Caco-2 (cell line): ENCODE data around the gene STXBP3. TPM values are rescaled to one million over a fixed set of nuclear protein-coding genes. Genes with fewer than 3 reads are reported as not detected.

Source experiments
- BruUV-seq: library from RNA; stranded (reverse); fragments of 400-500 nt; replicated peaks from 2 replicates; lab custom pipeline; 2021; lab: Mats Ljungman, UMichigan
- CTCF ChIA-PET: fragments of 300-600 bp; sonication (Branson Sonifier 250); formaldehyde crosslinking; loops from one replicate; lab custom pipeline; 2022; ENCODE audit warnings: antibody characterized with exemption; lab: Charles Lee
- POLR2A ChIA-PET: fragments of 300-600 bp; sonication (Branson Sonifier 250); formaldehyde crosslinking; loops from one replicate; lab custom pipeline; 2022; ENCODE audit warnings: antibody characterized with exemption; lab: Charles Lee
- DNase-seq, 2 experiments: peaks; one replicate each; pipeline versions ENCODE4 v3.0.0 to v3.0.0-alpha.2; 2020 to 2022
- H3K27me3 ChIP-seq: replicated peaks from 2 replicates; pipeline ENCODE4 v1.6.0; 2011; ENCODE audit warnings: low read length; ENCODE audit not compliant: control insufficient read depth, insufficient read depth
- H3K36me3 ChIP-seq: 2 replicates; pipeline ENCODE4 v1.5.1; 2011; ENCODE audit warnings: low read length; ENCODE audit not compliant: control insufficient read depth, insufficient read depth
- H3K4me1 ChIP-seq: fragments of 250-450 bp; sonication (Bioruptor Pico); 2 replicates; pipeline ENCODE4 v1.5.1; 2020; ENCODE audit warnings: mild to moderate bottlenecking
- H3K4me3 ChIP-seq: 2 replicates; pipeline ENCODE4 v1.5.1; 2011; ENCODE audit warnings: low read depth, mild to moderate bottlenecking, control low read depth, low read length
- H3K9me3 ChIP-seq: fragments of 250-450 bp; sonication (Bioruptor Pico); 2 replicates; pipeline ENCODE4 v1.5.1; 2020; ENCODE audit warnings: mild to moderate bottlenecking, moderate library complexity
- H3K27ac Mint-ChIP-seq: one replicate; pipeline ENCODE4 v1.8.0; 2022; ENCODE audit warnings: mixed read lengths; ENCODE audit not compliant: unreplicated experiment
- H3K27me3 Mint-ChIP-seq: one replicate; pipeline ENCODE4 v1.8.0; 2022; ENCODE audit warnings: mixed read lengths; ENCODE audit not compliant: insufficient read depth, unreplicated experiment
- H3K36me3 Mint-ChIP-seq: one replicate; pipeline ENCODE4 v1.8.0; 2022; ENCODE audit warnings: mild to moderate bottlenecking, mixed read lengths; ENCODE audit not compliant: insufficient read depth, unreplicated experiment
- H3K4me1 Mint-ChIP-seq: one replicate; pipeline ENCODE4 v1.8.0; 2022; ENCODE audit warnings: low read depth, mixed read lengths; ENCODE audit not compliant: unreplicated experiment
- H3K4me3 Mint-ChIP-seq: one replicate; pipeline ENCODE4 v1.8.0; 2022; ENCODE audit warnings: mild to moderate bottlenecking, moderate library complexity, mixed read lengths; ENCODE audit not compliant: unreplicated experiment
- H3K9me3 Mint-ChIP-seq: one replicate; pipeline ENCODE4 v1.8.0; 2022; ENCODE audit warnings: mixed read lengths; ENCODE audit not compliant: unreplicated experiment
- CTCF ChIP-seq, 2 experiments: fragments of 200-600 bp in 1 of 2; IDR thresholded peaks; 1 replicate in 1 of 2; 2 replicates in 1 of 2; pipeline versions ENCODE4 v1.5.1 to v1.8.0; 2011 to 2022; ENCODE audit warnings: antibody characterized with exemption in 1 of 2, control low read depth in 1 of 2, inconsistent platforms in 1 of 2, low read depth in 1 of 2, low read length in 1 of 2, mild to moderate bottlenecking in 1 of 2, moderate library complexity in 1 of 2; ENCODE audit not compliant: insufficient read depth in 1 of 2, severe bottlenecking in 1 of 2, unreplicated experiment in 1 of 2
- intact Hi-C: fragments of 100-400 bp; cut with micrococcal nuclease; formaldehyde crosslinking; loops from one replicate; pipeline ENCODE4 v1.10.0; 2022; ENCODE audit not compliant: unreplicated experiment
- total RNA-seq: library from RNA; stranded (reverse); gene quantifications from 2 replicates; pipeline ENCODE4 v1.2.3, GENCODE V29; 2022

Gene STXBP3
- total RNA-seq, 1 experiment from 2014 or later = 34.3 TPM

- Mint-ChIP-seq H3K4me3 (no peak overlapping the region), H3K27ac (no peak overlapping the region), H3K4me1 (peaks cover 3% of the 10 kb centered on the region), H3K9me3 (no peaks in the 10 kb centered on the region), H3K36me3 (peaks cover 22% of the 10 kb centered on the region), H3K27me3 (no peaks in the 10 kb centered on the region)
- intact Hi-C loops = no loop called here
- CTCF ChIA-PET = interaction anchor here (0.6 kb wide), 1 partner anchor 135 kb away, joined by 3 read pairs; no protein-coding TSS in a partner anchor
- POLR2A ChIA-PET = no interaction called here
- BruUV-seq = no TSS peak
- no peaks in the 10 kb centered on the region for H3K36me3 ChIP-seq
- TF ChIP-seq CTCF (IDR thresholded peaks at IDR 0.05; ENCODE audit: insufficient read depth in 1 of 2, low read depth in 1 of 2, low read length in 1 of 2, severe bottlenecking in 1 of 2, unreplicated experiment in 1 of 2) = no peak
- H3K9me3 ChIP-seq = no peaks in the 10 kb centered on the region
- no peaks in the 10 kb centered on the region for H3K27me3 ChIP-seq
- no peaks in the 10 kb centered on the region; the same call in 1 of the 2 replicates for H3K4me1 ChIP-seq
- H3K4me3 ChIP-seq = no peak overlapping the region
- no peak for DNase-seq
Observed at GRCh38 chr1:108704496-108704895, 42.0 kb upstream of the STXBP3 start.

- ChIA-PET POLR2A (no interaction called here), CTCF (no interaction called here)
- Mint-ChIP-seq H3K27ac (no peak overlapping the region), H3K9me3 (no peaks in the 10 kb centered on the region), H3K27me3 (no peaks in the 10 kb centered on the region), H3K36me3 (peaks cover 11% of the 10 kb centered on the region), H3K4me1 (no peaks in the 10 kb centered on the region), H3K4me3 (no peak overlapping the region)
- Histone ChIP-seq H3K4me1 (no peaks in the 10 kb centered on the region; the same call in 1 of the 2 replicates), H3K4me3 (no peak overlapping the region), H3K9me3 (no peaks in the 10 kb centered on the region), H3K27me3 (no peaks in the 10 kb centered on the region), H3K36me3 (no peaks in the 10 kb centered on the region)
- no peak for DNase-seq
- TF ChIP-seq CTCF (IDR thresholded peaks at IDR 0.05; ENCODE audit: insufficient read depth in 1 of 2, low read depth in 1 of 2, low read length in 1 of 2, severe bottlenecking in 1 of 2, unreplicated experiment in 1 of 2) = no peak
- BruUV-seq = no TSS peak
- intact Hi-C loops = no loop called here
Observed at GRCh38 chr1:108706643-108707042, 39.8 kb upstream of the STXBP3 start.

- Histone ChIP-seq H3K4me3 (no peak overlapping the region), H3K27me3 (no peaks in the 10 kb centered on the region), H3K4me1 (no peaks in the 10 kb centered on the region; the same call in 1 of the 2 replicates), H3K36me3 (no peaks in the 10 kb centered on the region), H3K9me3 (no peaks in the 10 kb centered on the region)
- no TSS peak for BruUV-seq
- TF ChIP-seq CTCF (IDR thresholded peaks at IDR 0.05; ENCODE audit: insufficient read depth in 1 of 2, low read depth in 1 of 2, low read length in 1 of 2, severe bottlenecking in 1 of 2, unreplicated experiment in 1 of 2) = no peak
- H3K9me3 Mint-ChIP-seq = no peaks in the 10 kb centered on the region
- no peak overlapping the region for H3K4me3 Mint-ChIP-seq
- no peaks in the 10 kb centered on the region for H3K27me3 Mint-ChIP-seq
- H3K27ac Mint-ChIP-seq = no peak overlapping the region
- peak in 1 of 2 experiments; percentile 15 for DNase-seq
- POLR2A ChIA-PET = no interaction called here
- H3K36me3 Mint-ChIP-seq = peaks cover 11% of the 10 kb centered on the region
- no peaks in the 10 kb centered on the region for H3K4me1 Mint-ChIP-seq
- intact Hi-C loops = no loop called here
- CTCF ChIA-PET = no interaction called here
Observed at GRCh38 chr1:108708691-108709660, 37.5 kb upstream of the STXBP3 start.
